HepG2 (cell line): ENCODE results near the gene LYPLA2. TPM values are rescaled to one million over a fixed set of nuclear protein-coding genes. Genes with fewer than 3 reads are reported as not detected.

ENCODE experiments used
- DDIT3 ChIP-seq: sonication (generic); formaldehyde crosslinking; IDR thresholded peaks from 2 replicates; pipeline ENCODE4 v1.4.0; 2020; ENCODE audit warnings: mild to moderate bottlenecking, missing genetic modification reagents
- HINFP ChIP-seq: sonication (generic); formaldehyde crosslinking; IDR thresholded peaks from 2 replicates; pipeline ENCODE4 v1.4.0; 2020; ENCODE audit warnings: low read depth, mild to moderate bottlenecking, missing genetic modification reagents
- PRPF4 ChIP-seq: fragments of 200-400 bp; formaldehyde crosslinking; IDR thresholded peaks from 2 replicates; pipeline ENCODE4 v1.6.1; 2016; ENCODE audit warnings: low read length, low read depth; ENCODE audit not compliant: poor library complexity, severe bottlenecking
- SMC3 ChIP-seq: IDR thresholded peaks from 2 replicates; pipeline ENCODE4 v1.6.1; 2011; ENCODE audit warnings: low read length, improper control_type of control experiment
- TFAP4 ChIP-seq: sonication (generic); IDR thresholded peaks from 2 replicates; pipeline ENCODE4 v1.6.1; 2016; ENCODE audit warnings: low read depth, borderline replicate concordance
- YEATS2 ChIP-seq: sonication (generic); formaldehyde crosslinking; IDR thresholded peaks from 2 replicates; pipeline ENCODE4 v1.4.0; 2020; ENCODE audit warnings: missing genetic modification reagents, borderline replicate concordance
- ZBTB7A ChIP-seq: sonication (generic); formaldehyde crosslinking; IDR thresholded peaks from 2 replicates; pipeline ENCODE4 v1.8.0; 2022; ENCODE audit warnings: mild to moderate bottlenecking, missing genetic modification reagents
- ZNF276 ChIP-seq: sonication (generic); formaldehyde crosslinking; IDR thresholded peaks from 2 replicates; pipeline ENCODE4 v1.4.0; 2020; ENCODE audit warnings: mild to moderate bottlenecking, low read depth, missing genetic modification reagents
- ZNF335 ChIP-seq: sonication (generic); formaldehyde crosslinking; IDR thresholded peaks from 2 replicates; pipeline ENCODE4 v1.4.0; 2020; ENCODE audit warnings: missing genetic modification reagents
- ZNF646 ChIP-seq: sonication (generic); formaldehyde crosslinking; IDR thresholded peaks from 2 replicates; pipeline ENCODE4 v1.9.0; 2021; ENCODE audit warnings: mild to moderate bottlenecking, missing genetic modification reagents
- ZNF800 ChIP-seq: sonication (generic); formaldehyde crosslinking; IDR thresholded peaks from 2 replicates; pipeline ENCODE4 v1.4.0; 2020; ENCODE audit warnings: missing genetic modification reagents
- ZNF878 ChIP-seq: sonication (generic); formaldehyde crosslinking; IDR thresholded peaks from 2 replicates; pipeline ENCODE4 v1.8.1; 2023; ENCODE audit warnings: mild to moderate bottlenecking, missing genetic modification reagents, moderate library complexity
- polyA plus RNA-seq, 8 experiments: library from polyadenylated mRNA; depleted of rRNA in 3 of 8; stranded (reverse) in 7 of 8; unstranded in 1 of 8; fragments of >200 nt; fragmentation: Illumina TruSeq in 4 of 8; extraction: Trizol in 4 of 8; gene quantifications; 2 replicates each; pipeline versions ENCODE4 v1.2.1 to v1.2.3, GENCODE V29; 2011 to 2016; ENCODE audit warnings: low read depth in 4 of 8, missing spikeins in 1 of 8, mixed read lengths in 1 of 8; ENCODE audit not compliant: insufficient read depth in 1 of 8
- total RNA-seq, 5 experiments: library from RNA; depleted of rRNA; stranded (reverse); fragments of >200 nt; fragmentation: Illumina TruSeq; extraction: Trizol; gene quantifications; 2 replicates each; pipeline ENCODE4 v1.2.3, GENCODE V29; 2016; ENCODE audit warnings: low read depth in 1 of 5

LYPLA2 gene
- total and polyA plus RNA-seq, 2 of the 13 experiments (the other 11 are each of a cell fraction or from before 2014, with no cell fraction given): 72.1 to 73.2 TPM

GRCh38 chr1:23801338-23801748 lies 10.4 kb downstream of the LYPLA2 start (continued):
- TF ChIP-seq ZNF276 (CRISPR knock-in tag) (no peak), ZNF800 (CRISPR knock-in tag) (0 out of 2 replicates have a peak, but pooled peaks have one; percentile 5), ZNF646 (CRISPR knock-in tag) (no peak), HINFP (CRISPR knock-in tag) (no peak), YEATS2 (CRISPR knock-in tag) (no peak), ZBTB7A (no peak), PRPF4 (no peak), ZNF335 (no peak), ZNF878 (CRISPR knock-in tag) (no peak), DDIT3 (no peak), SMC3 (no peak), TFAP4 (no peak)
